DND-41 (cell line): ENCODE results near the gene NUP210L.

Experiments
- ATAC-seq: fragments of 200-7000 bp; cut with Tn5 transposase; 3 replicates; pipeline ENCODE4 v1.9.1; 2021; ENCODE audit warnings: low read depth; ENCODE audit not compliant: insufficient read depth
- DNase-seq: peaks from one replicate; pipeline ENCODE4 v3.0.0-alpha.2; 2020
- H2AFZ ChIP-seq: 2 replicates; pipeline ENCODE4 v1.6.0; 2012; ENCODE audit warnings: low read depth, low read length
- H3K27ac ChIP-seq: 2 replicates; pipeline ENCODE4 v1.5.1; 2012; ENCODE audit warnings: low read length, inconsistent platforms
- H3K27me3 ChIP-seq: fragments of 200-600 bp; sonication (generic); 2 replicates; pipeline ENCODE4 v1.6.0; 2012; ENCODE audit warnings: low read length, mild to moderate bottlenecking, inconsistent platforms; ENCODE audit not compliant: insufficient read depth, poor library complexity
- H3K36me3 ChIP-seq: 2 replicates; pipeline ENCODE4 v1.5.1; 2012; ENCODE audit warnings: low read length, inconsistent platforms; ENCODE audit not compliant: insufficient read depth
- H3K4me1 ChIP-seq: 2 replicates; pipeline ENCODE4 v1.5.1; 2012; ENCODE audit warnings: mild to moderate bottlenecking, low read length; ENCODE audit not compliant: insufficient read depth
- H3K4me2 ChIP-seq: 2 replicates; pipeline ENCODE4 v1.6.0; 2012; ENCODE audit warnings: mild to moderate bottlenecking, moderate library complexity, low read length, inconsistent platforms; ENCODE audit not compliant: insufficient read depth
- H3K4me3 ChIP-seq, 2 experiments: fragments of 200-600 bp in 1 of 2; shearing (Covaris generic) in 1 of 2; 2 replicates each; pipeline ENCODE4 v1.5.1; 2012 to 2016; ENCODE audit warnings: inconsistent platforms in 2 of 2, low read length in 2 of 2, mild to moderate bottlenecking in 2 of 2, low read depth in 1 of 2, moderate library complexity in 1 of 2
- H3K79me2 ChIP-seq: 2 replicates; pipeline ENCODE4 v1.6.0; 2012; ENCODE audit warnings: low read length, inconsistent platforms; ENCODE audit not compliant: insufficient read depth
- H3K9ac ChIP-seq: 2 replicates; pipeline ENCODE4 v1.6.0; 2012; ENCODE audit warnings: low read depth, mild to moderate bottlenecking, inconsistent platforms, low read length, moderate library complexity
- H3K9me3 ChIP-seq: 2 replicates; pipeline ENCODE4 v1.5.1; 2012; ENCODE audit warnings: low read length, moderate library complexity, mild to moderate bottlenecking, inconsistent platforms; ENCODE audit not compliant: insufficient read depth, severe bottlenecking
- H4K20me1 ChIP-seq: 2 replicates; pipeline ENCODE4 v1.6.0; 2012; ENCODE audit warnings: low read length; ENCODE audit not compliant: insufficient read depth
- EZH2 ChIP-seq: IDR thresholded peaks from 3 replicates; pipeline ENCODE4 v1.6.1; 2012; ENCODE audit warnings: borderline replicate concordance, low read depth, mild to moderate bottlenecking, moderate library complexity, low read length, inconsistent platforms; ENCODE audit not compliant: severe bottlenecking
- TF ChIP-seq, protein P1 (sequence below): IDR thresholded peaks from 2 replicates; pipeline ENCODE4 v1.5.1; 2012; ENCODE audit warnings: borderline replicate concordance, low read length, moderate library complexity, mild to moderate bottlenecking; ENCODE audit not compliant: poor library complexity, severe bottlenecking; ENCODE audit errors: extremely low read depth

Gene NUP210L

DNA sequence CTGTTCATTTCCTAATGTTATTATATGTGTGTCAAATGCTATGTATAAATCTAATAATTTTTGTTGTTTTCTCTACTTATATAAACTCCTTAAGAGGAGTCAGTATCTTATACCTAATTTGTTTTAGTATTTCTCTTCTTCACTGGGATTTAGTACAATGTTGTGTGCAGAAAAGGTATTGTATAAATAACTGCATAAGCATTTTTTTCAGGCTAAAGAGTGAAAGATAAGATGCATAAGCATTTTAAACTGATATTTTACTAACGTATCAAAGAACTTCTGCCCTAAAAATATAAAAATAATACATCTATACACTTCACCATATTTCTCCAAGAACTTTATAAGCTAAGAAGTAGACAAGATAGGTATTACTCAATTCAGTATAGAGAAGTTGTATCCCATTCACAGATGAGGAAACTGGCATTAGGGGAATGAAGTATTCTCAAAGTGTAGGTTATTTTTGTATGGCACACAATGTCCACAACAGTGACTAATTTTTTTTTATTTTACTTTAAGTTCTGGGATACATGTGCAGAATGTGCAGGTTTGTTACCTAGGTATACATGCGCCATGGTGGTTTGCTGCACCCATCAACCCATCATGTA, 59.3 kb downstream of the NUP210L start:
- no peak for ATAC-seq
- Histone ChIP-seq H3K4me3 (no peak overlapping the region), H3K9ac (no peak overlapping the region), H3K27ac (no peak overlapping the region), H3K9me3 (no peaks in the 10 kb centered on the region), H3K79me2 (no peaks in the 10 kb centered on the region), H3K4me1 (no peaks in the 10 kb centered on the region), H3K4me2 (no peak overlapping the region), H3K27me3 (no peaks in the 10 kb centered on the region), H3K36me3 (no peaks in the 10 kb centered on the region), H2AFZ (no peak overlapping the region), H4K20me1 (no peaks in the 10 kb centered on the region)
- no peak for TF ChIP-seq EZH2
- TF ChIP-seq, protein P1, sequence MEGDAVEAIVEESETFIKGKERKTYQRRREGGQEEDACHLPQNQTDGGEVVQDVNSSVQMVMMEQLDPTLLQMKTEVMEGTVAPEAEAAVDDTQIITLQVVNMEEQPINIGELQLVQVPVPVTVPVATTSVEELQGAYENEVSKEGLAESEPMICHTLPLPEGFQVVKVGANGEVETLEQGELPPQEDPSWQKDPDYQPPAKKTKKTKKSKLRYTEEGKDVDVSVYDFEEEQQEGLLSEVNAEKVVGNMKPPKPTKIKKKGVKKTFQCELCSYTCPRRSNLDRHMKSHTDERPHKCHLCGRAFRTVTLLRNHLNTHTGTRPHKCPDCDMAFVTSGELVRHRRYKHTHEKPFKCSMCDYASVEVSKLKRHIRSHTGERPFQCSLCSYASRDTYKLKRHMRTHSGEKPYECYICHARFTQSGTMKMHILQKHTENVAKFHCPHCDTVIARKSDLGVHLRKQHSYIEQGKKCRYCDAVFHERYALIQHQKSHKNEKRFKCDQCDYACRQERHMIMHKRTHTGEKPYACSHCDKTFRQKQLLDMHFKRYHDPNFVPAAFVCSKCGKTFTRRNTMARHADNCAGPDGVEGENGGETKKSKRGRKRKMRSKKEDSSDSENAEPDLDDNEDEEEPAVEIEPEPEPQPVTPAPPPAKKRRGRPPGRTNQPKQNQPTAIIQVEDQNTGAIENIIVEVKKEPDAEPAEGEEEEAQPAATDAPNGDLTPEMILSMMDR, result no peak
- DNase-seq, result no peak

DNA sequence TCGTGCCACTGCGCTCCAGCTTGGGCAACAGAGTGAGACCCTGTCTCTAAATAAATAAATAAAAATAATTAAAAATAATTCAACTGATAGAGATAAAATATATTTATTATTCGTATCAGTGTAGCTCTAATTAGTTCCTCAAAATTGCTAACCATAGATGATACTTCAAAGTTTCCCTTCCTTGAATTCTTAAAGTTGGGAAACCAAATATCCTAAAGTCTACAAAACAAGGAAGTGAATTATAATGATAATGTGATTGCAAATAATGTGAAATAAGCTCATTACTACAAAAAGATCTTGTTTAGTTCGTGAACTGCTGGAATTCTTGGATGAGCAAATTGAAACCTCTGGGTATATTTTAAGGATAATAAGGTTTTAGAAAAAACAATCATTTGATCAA, 60.5 kb downstream of the NUP210L start:
- no peak overlapping the region for H3K4me2 ChIP-seq
- no peaks in the 10 kb centered on the region for H3K9me3 ChIP-seq
- TF ChIP-seq, protein P1, result no peak
- no peak for TF ChIP-seq EZH2
- no peak for DNase-seq
- no peaks in the 10 kb centered on the region for H3K4me1 ChIP-seq
- H3K79me2 ChIP-seq, result no peaks in the 10 kb centered on the region
- no peak overlapping the region for H3K27ac ChIP-seq
- H2AFZ ChIP-seq, result no peak overlapping the region
- ATAC-seq, result no peak
- H3K27me3 ChIP-seq, result no peaks in the 10 kb centered on the region
- no peaks in the 10 kb centered on the region for H3K36me3 ChIP-seq
- no peaks in the 10 kb centered on the region for H4K20me1 ChIP-seq
- no peak overlapping the region for H3K4me3 ChIP-seq
- H3K9ac ChIP-seq, result no peak overlapping the region

DNA sequence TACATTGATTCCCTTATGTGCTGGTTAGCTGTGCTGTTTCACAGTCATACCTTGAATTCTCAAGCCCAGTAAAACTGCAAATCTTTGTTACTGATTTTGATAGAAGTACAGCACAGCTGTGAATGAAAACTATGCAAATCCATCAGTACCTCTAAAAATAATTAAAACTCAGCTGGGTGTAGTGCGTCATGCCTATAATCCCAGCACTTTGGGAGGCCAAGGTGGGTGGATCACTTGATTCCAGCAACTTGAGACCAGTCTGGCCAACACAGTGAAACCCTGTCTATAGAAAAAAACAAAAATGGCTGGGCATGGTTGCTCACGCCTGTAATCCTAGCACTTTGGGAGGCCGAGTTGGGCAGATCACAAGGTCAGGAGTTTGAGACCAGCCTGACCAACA, 61.2 kb downstream of the NUP210L start:
- Histone ChIP-seq H2AFZ (no peak overlapping the region), H3K79me2 (no peaks in the 10 kb centered on the region), H3K4me2 (no peak overlapping the region), H3K4me1 (no peaks in the 10 kb centered on the region), H3K27me3 (no peaks in the 10 kb centered on the region), H3K9me3 (no peaks in the 10 kb centered on the region), H3K36me3 (no peaks in the 10 kb centered on the region), H3K27ac (no peak overlapping the region), H3K4me3 (no peak overlapping the region), H3K9ac (no peak overlapping the region), H4K20me1 (no peaks in the 10 kb centered on the region)
- DNase-seq (no peak), ATAC-seq (no peak)
- TF ChIP-seq EZH2, result no peak
- TF ChIP-seq, protein P1, result no peak
